Activated T-cell treated with anti-CD3 and anti-CD28 coated beads for 1 hour (primary cell): Measurements from ENCODE around the gene MAGI2.
"Not testable (repeated sequence)": the region's sequence is repeated elsewhere in the genome, so short reads cannot be mapped to it uniquely, and the experiment has no call there.

ENCODE experiments used
- DNase-seq: peaks from one replicate; pipeline ENCODE4 v3.0.0-alpha.2; 2020; ENCODE audit warnings: low read depth

The MAGI2 gene

DNA sequence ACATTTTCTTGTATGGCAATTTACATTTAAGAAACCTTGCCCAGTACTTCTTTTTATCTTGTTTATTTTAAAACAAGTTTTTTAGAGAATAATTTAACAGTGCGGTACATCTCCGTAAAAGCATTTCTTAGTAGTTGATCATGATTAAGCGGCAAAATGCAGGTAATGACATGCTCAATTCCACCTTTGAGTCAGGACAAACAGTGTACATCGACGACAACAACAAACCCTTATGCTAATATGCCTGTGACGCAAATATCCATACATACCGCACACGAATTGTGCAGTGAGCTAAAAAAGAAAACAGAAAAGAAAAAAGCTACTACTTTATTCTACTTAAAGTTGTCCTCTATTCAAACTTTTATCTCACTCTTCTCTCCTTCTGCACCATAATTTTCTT is 1.9 kb downstream of the MAGI2 start:
- DNase-seq, result no peak

DNA sequence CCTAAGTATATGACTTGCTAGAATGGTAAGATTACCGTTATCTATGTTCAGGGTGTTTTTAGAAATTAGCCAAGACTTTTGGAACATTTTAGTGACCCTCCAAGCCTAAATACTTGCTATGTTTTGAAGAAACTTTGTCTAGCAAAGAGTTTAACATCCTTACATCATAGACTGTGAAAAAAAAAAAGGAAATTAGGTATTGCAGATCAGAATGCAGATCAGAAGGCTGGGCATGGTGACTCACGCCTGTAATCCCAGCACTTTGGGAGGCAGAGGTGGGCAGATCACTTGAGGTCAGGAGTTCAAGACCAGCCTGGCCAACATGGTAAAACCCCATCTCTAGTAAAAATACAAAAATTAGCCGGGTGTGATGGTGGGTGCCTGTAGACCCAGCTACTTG is 10.7 kb downstream of the MAGI2 start:
- not testable (repeated sequence) for DNase-seq

DNA sequence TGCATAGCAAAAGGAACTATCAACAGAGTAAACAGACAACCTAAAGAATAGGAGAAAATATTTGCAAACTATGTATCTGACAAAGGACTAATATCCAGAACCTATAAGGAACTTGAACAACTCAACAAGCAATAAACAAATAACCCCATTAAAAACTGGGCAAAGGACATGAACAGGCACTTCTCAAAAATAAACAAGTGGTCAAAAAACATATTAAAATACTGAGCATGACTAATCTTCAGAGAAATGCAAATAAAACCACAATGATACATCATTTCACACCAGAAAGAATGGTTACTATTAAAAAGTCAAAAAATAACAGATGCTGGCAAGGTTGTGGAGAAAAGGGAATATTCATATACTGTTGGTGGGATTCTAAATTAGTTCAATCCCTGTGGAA is 17.1 kb downstream of the MAGI2 start:
- DNase-seq, result no peak

DNA sequence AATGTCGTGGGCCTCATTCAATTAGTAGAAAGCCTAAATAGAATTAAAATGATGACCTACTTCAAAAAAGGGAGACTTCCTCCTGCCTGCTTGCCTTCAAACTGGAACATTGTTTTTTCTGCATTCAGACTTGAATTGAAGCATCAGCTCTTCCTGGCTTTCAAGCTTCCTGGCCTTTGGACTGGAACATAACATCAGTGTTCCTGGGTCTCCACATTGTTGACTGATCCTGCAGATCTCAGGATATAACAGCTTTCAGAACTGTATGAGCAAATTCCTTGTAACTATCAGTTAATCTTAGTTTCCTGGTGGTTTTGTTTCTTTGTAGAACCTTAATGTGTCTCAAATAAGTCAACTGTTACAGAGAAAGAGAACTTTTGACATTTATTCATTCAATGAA is 18.6 kb downstream of the MAGI2 start:
- DNase-seq, result no peak

DNA sequence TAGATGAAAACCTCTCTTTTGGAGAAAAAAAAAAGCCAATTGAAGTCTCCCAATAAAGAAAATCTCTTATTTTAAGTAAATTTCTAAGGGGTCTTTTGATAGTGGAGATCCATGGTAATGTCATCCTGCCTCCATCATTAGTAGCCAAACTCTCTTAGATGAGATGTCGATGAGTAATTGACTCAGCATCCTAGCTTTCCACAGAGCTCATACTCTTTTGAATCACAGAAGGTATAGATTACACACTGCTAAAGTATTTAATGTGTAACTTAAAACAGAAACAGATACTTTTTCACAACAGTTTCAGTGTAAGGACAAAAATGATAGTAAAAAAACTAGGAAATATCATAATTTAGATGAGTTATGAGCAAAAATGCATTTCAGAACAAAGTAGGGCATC is 19.4 kb downstream of the MAGI2 start:
- no peak for DNase-seq

DNA sequence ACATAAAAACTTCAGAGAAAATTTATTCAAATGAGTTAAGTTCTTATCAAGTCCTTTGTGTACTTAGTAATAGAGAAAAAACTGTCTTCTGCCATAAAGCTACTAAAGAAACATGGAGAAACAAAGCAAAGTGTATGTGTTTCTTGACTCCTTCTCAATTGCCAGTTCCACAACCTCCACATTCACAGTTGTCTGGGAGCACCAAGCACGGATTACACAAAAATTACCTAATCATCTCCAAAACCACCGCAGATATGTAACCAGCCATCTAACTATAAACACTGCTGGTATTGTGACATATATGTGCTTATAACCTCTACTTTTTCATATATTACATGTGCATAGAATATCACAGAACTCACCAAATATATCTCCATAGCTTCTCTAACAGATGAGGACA is 23.1 kb downstream of the MAGI2 start:
- no peak for DNase-seq

DNA sequence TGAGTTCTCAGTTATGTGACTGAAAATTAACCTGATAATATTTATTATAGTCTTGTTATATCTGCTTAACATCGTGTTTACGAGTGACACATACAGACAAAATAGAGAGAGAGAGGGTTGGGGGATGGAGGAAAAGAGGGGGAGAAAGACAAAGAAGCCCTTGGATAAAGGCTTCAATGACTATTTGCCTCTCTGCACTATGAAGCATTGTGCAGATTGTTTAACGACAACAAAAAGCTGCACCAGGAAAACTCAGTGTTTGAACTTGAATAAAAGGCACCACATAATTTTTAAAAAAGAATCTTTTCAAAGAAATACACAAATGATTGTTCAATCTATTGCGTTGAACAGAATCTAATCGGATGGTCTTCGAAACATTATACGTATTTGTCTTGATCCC is 27.8 kb downstream of the MAGI2 start:
- DNase-seq, result no peak

DNA sequence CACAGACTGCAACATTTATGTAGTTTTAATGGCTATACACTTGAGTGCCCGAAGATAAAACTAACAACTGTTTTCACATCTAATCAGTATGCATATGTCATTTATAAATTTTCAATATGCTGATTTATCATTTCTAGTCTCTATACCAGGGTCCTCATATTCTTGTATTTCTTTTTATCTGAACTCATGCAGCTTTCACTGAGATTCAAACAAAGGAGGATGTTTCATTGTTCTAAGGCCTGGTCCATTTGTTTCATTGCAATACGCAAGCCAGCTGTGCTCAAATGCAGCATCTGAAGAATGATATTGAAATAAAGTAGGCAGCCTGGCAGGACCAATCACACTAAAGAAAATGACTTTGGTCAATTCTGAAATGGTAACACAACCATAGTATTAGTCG is 31.7 kb downstream of the MAGI2 start:
- DNase-seq, result no peak

DNA sequence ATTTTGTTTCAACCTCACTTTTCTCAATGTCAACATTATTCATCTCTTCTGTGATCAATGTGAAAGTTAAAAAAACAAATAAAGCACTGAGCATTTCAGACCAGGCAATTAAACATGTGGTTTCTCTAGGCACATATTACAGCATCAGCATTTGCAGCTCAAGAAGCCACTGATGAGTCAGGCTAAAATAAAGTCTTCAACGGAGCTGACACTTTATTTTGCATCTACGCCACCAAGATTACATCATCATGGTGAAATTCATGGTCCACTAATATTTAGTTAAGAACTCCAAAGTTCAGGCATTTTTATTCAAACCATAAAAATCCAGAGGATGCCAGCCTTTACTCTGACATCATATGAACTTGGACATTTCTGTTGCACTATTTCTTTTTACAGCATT is 33.0 kb downstream of the MAGI2 start:
- DNase-seq, result no peak

DNA sequence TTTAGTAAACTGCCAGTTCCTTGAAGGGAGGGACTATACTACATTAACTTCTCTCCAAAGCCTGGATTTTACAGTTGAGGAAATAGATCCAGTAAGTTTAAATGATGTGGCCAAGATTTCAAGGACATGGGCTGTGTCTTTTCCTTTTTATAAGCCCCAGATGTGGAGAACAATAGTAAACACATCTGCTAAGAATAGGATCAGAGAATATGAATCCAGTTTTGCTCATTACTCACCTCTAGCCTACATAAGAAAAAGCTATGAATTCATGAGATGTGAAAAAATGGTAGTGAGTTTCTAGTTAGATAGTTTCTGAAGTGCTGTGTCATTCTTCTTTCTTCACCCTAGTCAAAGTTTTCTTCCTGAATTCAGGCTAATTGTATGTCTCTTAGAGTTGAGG is 38.6 kb downstream of the MAGI2 start:
- no peak for DNase-seq

DNA sequence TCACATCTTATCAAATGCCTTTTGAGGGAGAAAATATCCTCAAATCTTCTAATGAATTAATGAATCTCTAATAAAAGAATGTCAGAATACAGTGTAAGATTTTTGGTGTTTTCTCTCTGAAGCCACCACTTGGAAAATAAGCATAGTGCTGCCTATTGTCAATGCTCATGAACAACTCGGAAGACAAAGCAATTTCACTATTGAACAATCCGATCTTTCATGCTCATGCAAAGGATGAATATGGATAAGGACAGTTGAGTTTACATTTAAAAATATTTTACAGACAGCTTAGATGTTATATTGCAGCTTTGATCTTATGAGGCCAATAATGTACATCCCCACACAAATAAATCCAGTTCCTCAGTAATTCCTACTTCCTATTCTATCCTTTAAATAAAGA is 40.6 kb downstream of the MAGI2 start:
- DNase-seq, result no peak

DNA sequence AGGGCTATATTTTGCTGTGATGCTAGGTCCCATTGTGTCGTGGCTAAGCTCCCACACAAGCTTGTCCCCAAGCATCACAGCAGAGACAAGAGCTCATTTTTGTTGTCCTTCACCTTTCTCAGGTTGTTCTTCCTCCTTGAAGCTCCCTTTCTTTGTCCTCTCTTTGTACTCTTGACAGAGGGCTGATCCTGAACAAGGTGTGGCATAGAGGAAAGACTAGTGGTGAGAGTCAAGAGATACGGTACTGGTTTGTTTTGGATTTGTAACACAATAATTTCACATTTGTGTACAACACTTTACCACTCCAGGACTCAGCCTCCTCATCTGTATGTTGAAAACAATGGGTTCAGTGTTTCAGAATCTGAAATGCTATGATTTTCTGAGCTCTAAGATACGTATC is 41.0 kb downstream of the MAGI2 start:
- no peak for DNase-seq

DNA sequence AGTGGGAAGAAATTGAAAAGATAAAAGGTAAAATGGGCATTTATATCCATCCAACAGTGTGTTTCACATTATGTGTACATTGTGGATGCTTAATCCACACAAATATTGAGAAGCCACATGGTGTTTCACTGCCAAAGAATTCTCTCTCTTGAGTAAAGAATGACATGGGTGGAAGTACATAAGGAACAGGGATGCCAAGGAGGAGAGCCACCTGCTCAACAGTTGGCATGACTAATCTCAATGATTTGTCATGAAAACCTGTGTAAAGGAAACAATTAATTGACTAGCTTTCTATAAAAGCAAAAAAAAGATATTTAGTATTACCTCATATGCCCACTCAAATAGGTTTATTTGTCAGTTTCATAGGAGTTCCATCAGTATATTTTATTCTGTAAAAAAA is 43.1 kb downstream of the MAGI2 start:
- no peak for DNase-seq

DNA sequence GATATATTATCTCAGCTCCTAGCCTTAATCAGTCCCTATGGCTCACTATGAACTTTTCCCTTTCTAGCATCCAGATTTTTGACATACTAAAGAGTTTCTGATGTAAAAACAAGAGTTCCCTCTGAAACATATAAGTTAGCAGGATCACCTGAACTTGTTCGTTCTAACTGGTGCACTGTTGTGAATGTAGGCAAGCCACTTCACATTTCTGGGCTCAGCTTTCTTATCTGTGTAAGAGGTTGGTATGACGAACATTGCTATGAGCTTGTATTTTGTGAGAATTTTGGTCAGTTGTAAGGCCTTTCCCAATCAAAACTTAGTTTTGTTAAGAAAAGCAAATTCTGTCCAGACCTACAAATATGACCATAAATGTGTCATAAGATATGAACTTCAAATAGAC is 46.1 kb downstream of the MAGI2 start:
- DNase-seq, result no peak

DNA sequence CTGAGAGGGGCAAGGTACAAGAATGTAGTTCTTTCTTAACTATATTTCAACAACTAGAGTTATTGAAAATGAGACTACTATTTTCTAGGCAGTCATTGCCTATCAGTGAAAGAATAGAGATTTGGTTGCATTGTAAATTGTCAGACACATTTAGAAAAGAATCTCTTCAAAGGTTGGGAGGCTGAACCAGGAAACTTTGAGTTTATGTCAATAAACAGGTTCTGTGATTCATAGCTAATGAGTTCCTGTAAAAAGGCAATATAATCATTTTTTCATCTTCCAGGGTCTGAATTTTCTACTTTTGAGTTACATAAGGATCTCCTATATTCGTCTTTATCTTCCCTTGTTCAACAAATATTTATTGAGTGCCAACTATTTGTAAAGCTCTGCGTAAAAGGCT is 47.1 kb downstream of the MAGI2 start:
- DNase-seq, result no peak

DNA sequence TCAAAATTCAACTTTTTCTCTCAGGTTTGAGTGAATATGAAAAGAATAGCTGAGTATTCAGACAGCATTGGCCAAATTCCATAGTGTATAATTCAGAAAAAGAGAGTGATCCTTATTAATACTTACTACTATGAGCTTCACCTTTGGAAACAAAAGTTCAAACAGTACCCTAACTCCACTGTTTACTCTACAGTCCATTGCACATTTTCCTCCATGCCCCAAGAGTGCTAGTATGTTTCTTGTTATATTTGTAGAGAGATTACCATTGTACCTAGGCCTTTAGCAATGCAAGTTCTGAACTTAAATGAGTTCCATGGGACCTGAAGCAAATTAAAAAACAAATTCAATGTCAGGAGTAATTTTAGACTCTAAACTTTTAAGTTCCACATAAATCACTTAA is 48.1 kb downstream of the MAGI2 start:
- no peak for DNase-seq

DNA sequence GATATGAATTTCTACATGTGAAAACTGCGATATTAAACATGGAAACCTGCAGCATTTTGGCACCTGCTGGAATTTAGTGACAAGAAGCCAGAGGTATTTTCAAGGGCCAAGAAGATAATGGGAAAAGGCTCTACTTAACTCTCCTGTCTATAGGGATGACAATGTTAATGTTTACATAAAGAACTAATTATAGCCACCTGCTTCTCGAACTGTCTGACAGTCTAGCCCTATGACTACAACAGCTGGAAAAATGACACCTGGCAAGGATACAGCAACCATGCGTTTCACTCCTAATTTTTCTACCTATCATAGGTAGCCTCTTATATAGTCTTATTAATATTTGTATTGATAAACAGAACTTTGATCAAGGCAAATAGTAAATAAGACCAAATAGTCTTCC is 49.6 kb downstream of the MAGI2 start:
- no peak for DNase-seq

DNA sequence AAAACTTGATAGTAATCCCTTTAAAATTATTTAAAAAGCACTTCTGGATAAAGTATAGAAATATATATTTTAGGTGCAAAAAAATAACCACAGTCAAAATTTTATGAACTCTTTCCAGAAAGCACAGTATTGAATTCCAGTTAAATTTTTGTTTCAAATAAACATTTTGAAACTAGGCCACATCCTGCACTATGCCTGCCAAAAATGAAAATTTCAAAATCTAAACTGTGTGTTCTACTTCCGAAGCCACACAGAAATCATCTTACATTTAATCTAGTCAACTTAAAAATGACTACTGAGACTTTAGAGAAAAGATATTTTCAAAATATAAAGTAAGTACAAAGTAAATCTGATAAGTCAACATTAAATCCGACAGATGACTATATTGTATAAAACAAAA is 50.0 kb downstream of the MAGI2 start:
- no peak for DNase-seq

DNA sequence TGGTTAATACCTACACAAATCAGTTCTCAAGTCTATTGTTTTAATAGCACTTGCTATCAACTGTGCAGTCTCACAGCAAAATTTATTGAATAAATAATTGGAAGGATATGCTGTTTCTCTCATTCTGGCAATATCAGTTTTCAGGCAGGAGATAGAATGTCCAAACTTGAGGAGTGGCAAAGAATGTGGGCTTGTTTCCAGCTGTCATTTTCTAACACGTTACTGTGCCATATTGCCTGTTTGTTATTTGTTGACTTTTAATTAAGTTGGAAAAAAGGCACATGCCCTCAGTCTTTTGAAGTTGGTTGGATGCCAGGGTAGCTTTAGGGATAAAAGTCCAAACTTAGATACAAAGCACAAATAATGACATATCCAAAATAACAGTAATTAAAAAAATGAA is 52.2 kb downstream of the MAGI2 start:
- no peak for DNase-seq

DNA sequence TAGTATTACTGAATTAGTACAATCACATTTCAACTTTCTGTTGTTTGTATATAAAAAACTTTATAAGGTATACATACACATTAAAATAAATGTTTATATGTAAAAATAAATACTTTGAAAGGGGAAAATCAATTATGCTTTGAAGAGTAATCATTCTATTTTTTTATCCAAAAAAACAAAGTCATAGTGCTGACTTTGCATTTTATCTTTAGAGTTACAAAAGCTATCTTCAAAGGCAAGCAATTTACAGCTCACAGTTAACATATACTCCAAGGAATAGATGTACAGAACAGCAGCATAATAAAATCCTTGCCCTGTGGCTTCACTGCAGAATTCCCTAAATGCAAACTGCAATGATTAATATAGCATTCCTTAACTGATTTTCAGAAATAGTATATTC is 53.2 kb downstream of the MAGI2 start:
- DNase-seq, result no peak

DNA sequence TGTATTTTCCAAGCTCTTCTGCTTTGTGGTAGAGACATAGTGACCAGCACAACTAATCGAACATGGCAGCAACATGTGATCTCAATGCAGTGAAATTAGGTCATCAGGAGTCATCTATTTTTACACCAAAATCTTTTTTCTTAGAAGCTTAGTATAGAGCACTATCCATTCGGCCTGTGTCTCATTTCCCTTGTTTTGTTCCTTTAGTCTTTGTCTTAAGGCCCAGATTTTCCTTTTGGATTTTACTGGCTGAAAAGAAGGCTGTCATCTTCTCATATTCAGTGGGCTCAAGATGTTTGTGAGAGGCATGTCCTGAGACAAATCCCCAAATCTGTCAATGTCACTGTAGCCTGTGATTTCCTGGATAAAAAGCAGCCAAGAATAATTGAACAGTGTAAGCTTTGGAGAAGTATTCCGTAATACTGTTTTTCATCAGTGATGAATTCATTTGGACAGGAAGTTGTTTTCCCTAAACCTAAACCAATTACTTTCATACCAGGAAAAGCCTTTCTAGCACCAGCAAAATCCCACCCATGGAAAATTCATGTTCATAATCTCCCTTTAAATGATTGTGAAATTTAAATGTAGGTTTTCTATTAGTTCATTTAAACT is 55.2 kb downstream of the MAGI2 start:
- DNase-seq, result no peak

DNA sequence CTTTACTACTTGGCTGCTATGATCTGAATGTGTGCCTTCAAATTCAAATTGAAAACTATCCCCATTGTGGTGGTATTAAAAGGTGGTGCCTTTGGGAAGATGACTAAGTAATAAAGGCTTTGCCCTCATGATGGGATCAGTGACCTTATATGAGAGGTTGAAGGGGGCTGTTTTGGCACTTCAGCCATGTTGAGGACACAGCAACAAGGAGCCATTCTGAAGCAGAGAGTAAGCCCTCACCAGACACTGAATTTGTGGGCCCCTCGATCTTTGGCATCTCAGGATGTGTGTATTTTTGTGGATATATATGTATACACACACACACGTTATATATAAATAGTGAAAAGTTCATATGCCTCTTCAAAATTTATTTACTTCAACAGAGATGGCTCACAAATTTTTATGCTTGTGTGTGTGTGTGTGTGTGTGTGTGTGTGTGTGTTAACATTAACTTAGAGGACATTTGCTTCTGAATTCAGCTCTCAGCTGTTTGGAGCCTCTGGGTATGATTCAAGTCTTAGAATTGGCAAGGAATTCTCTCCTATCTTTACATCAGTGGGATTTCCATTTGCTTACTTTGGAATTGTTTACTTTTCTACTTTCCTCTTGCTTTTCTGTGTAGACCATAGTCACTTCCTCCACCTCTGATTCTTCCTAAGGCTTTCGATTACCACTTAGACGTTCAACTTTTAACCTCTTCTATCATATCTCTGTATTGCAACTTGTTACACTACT is 66.6 kb downstream of the MAGI2 start:
- no peak for DNase-seq

DNA sequence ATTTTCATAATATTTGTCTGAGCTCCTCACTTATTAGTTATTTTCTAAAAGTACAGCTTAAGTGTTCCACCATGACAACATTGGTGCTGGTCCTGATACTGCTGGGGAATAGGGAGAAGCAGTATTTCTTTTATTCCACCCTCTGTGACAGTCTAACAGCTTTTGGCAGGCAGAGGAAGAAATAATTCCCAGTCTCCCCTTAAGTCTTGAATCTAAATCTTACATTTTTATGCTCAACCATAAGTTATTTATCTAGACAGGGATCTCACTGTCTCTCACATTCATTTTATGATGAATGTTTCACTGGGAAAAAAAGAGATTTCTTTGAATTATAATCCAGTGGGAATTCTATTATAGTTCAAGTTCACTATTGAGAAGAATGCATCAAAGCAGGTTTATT is 71.5 kb downstream of the MAGI2 start:
- DNase-seq, result no peak

DNA sequence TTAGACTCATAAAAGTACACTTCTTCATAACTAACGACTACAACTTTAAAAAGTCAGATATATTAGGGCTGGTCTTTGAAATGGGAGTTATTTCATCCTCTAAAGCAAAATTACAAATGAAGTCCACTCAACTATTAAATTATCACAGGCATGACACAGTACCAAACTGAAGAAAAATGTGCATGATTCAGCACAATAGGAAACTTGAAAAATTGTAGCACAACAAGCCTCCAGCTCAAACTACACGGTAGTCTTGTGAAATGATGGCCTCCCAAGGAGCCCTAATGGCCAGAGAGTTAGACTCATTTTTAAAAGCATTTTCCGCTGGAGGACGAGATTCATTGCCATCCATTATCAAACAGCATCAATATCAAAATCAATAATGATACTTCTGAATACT is 76.4 kb downstream of the MAGI2 start:
- DNase-seq, result no peak
